IMR-90 (cell line): ENCODE data around the gene PRKACB. TPM values are rescaled to one million over a fixed set of nuclear protein-coding genes. Genes with fewer than 3 reads are reported as not detected.

Experiments used
- ATAC-seq: fragments of 200-7000 bp; cut with Tn5 transposase; 2 replicates; pipeline ENCODE4 v1.9.1; 2020; ENCODE audit warnings: low read depth, mild to moderate bottlenecking, moderate library complexity
- BruUV-seq: library from RNA; stranded (reverse); fragments of 400-500 nt; replicated peaks from 2 replicates; lab custom pipeline; 2021; lab: Mats Ljungman, UMichigan
- CTCF ChIA-PET: fragments of 300-600 bp; formaldehyde crosslinking; extraction: SDS; loops from one replicate; lab custom pipeline; 2021; ENCODE audit warnings: antibody characterized with exemption; lab: Yijun Ruan, JAX
- POLR2A ChIA-PET: fragments of 300-600 bp; sonication (Branson Sonifier 250); formaldehyde crosslinking; loops from one replicate; lab custom pipeline; 2022; ENCODE audit warnings: antibody characterized with exemption; ENCODE audit not compliant: unreplicated experiment; lab: Charles Lee
- DNase-seq: peaks from one replicate; pipeline ENCODE4 v3.0.0; 2013
- H2AFZ ChIP-seq: replicated peaks from 2 replicates; pipeline ENCODE3; 2013; ENCODE audit warnings: low read length, mild to moderate bottlenecking; ENCODE audit not compliant: poor library complexity
- H2AK5ac ChIP-seq: 2 replicates; pipeline ENCODE4 v1.6.1; 2013; ENCODE audit warnings: low read depth, low read length, inconsistent platforms
- H2AK9ac ChIP-seq: replicated peaks from 2 replicates; pipeline ENCODE3; 2013; ENCODE audit warnings: mild to moderate bottlenecking, low read depth, low read length, moderate library complexity; ENCODE audit not compliant: poor library complexity
- H2BK120ac ChIP-seq: 2 replicates; pipeline ENCODE4 v1.6.1; 2013; ENCODE audit warnings: low read depth, low read length, inconsistent platforms
- H2BK15ac ChIP-seq: 3 replicates; pipeline ENCODE4 v1.6.1; 2013; ENCODE audit warnings: low read depth, low read length, inconsistent platforms
- H2BK20ac ChIP-seq: 2 replicates; pipeline ENCODE4 v1.6.1; 2013; ENCODE audit warnings: low read depth, mild to moderate bottlenecking, inconsistent platforms, low read length, moderate library complexity
- H2BK5ac ChIP-seq: 2 replicates; pipeline ENCODE4 v1.6.1; 2013; ENCODE audit warnings: mild to moderate bottlenecking, low read depth, low read length, inconsistent platforms; ENCODE audit not compliant: poor library complexity, severe bottlenecking
- H3K14ac ChIP-seq: replicated peaks from 2 replicates; pipeline ENCODE4 v1.6.1; 2013; ENCODE audit warnings: low read depth, low read length, inconsistent platforms
- H3K18ac ChIP-seq: 2 replicates; pipeline ENCODE4 v1.6.1; 2013; ENCODE audit warnings: low read depth, low read length, control low read depth
- H3K23ac ChIP-seq: 2 replicates; pipeline ENCODE4 v1.6.1; 2013; ENCODE audit warnings: low read depth, low read length, inconsistent platforms
- H3K27ac ChIP-seq: 2 replicates; pipeline ENCODE4 v1.5.1; 2013; ENCODE audit warnings: mild to moderate bottlenecking, control low read depth, low read length; ENCODE audit not compliant: insufficient read depth
- H3K27me3 ChIP-seq: 2 replicates; pipeline ENCODE4 v1.6.1; 2013; ENCODE audit warnings: low read length; ENCODE audit not compliant: control insufficient read depth, insufficient read depth
- H3K36me3 ChIP-seq: 2 replicates; pipeline ENCODE4 v1.6.1; 2013; ENCODE audit warnings: low read length, mixed read lengths; ENCODE audit not compliant: control insufficient read depth, insufficient read depth
- H3K4ac ChIP-seq: 2 replicates; pipeline ENCODE4 v1.6.1; 2013; ENCODE audit warnings: low read depth, low read length, inconsistent platforms
- H3K4me1 ChIP-seq: 2 replicates; pipeline ENCODE4 v1.6.1; 2013; ENCODE audit warnings: low read length, mixed read lengths; ENCODE audit not compliant: control insufficient read depth, insufficient read depth
- H3K4me2 ChIP-seq: 2 replicates; pipeline ENCODE4 v1.6.1; 2013; ENCODE audit warnings: low read depth, mild to moderate bottlenecking, control low read depth, low read length, moderate library complexity
- H3K4me3 ChIP-seq: 2 replicates; pipeline ENCODE4 v1.5.1; 2013; ENCODE audit warnings: low read depth, mild to moderate bottlenecking, control low read depth, low read length, moderate library complexity; ENCODE audit not compliant: insufficient read depth
- H3K56ac ChIP-seq: 2 replicates; pipeline ENCODE4 v1.6.1; 2013; ENCODE audit warnings: low read length, inconsistent platforms; ENCODE audit not compliant: insufficient read depth; ENCODE audit errors: extremely low read depth
- H3K79me1 ChIP-seq, 2 experiments: 2 replicates each; pipeline ENCODE4 v1.6.1; 2013; ENCODE audit warnings: low read length in 2 of 2, inconsistent platforms in 1 of 2, low read depth in 1 of 2
- H3K9ac ChIP-seq: 2 replicates; pipeline ENCODE4 v1.6.1; 2013; ENCODE audit warnings: low read depth, low read length, control low read depth
- H3K9me1 ChIP-seq: 2 replicates; pipeline ENCODE4 v1.6.1; 2013; ENCODE audit warnings: low read length, inconsistent platforms; ENCODE audit not compliant: insufficient read depth
- H3K9me3 ChIP-seq: 2 replicates; pipeline ENCODE4 v1.6.1; 2013; ENCODE audit warnings: low read length; ENCODE audit not compliant: control insufficient read depth, insufficient read depth
- H4K20me1 ChIP-seq: 2 replicates; pipeline ENCODE4 v1.6.1; 2013; ENCODE audit warnings: low read length, inconsistent platforms; ENCODE audit not compliant: insufficient read depth
- H4K5ac ChIP-seq: 2 replicates; pipeline ENCODE4 v1.6.1; 2013; ENCODE audit warnings: mild to moderate bottlenecking, low read depth, low read length, control low read depth
- H4K8ac ChIP-seq, 2 experiments: 2 replicates each; pipeline ENCODE4 v1.6.1; 2013; ENCODE audit warnings: low read depth in 2 of 2, low read length in 2 of 2, control low read depth in 1 of 2, inconsistent platforms in 1 of 2
- H4K91ac ChIP-seq: 2 replicates; pipeline ENCODE4 v1.6.1; 2013; ENCODE audit warnings: low read depth, low read length, inconsistent platforms; ENCODE audit not compliant: insufficient read depth
- CTCF ChIP-seq: conservative IDR thresholded peaks from 2 replicates; pipeline ENCODE4 v1.5.1; 2012; ENCODE audit warnings: mild to moderate bottlenecking, low read depth, low read length, improper control_type of control experiment
- RFX5 ChIP-seq: IDR thresholded peaks from 2 replicates; pipeline ENCODE4 v1.8.0; 2012; ENCODE audit warnings: low read depth, mild to moderate bottlenecking, low read length, moderate library complexity
- WGBS, 2 experiments: methylation state at CpG; one replicate each; pipeline versions ENCODE4 v1.1.5 to v1.1.7; 2013; ENCODE audit warnings: missing lambda C conversion rate in 2 of 2; ENCODE audit not compliant: insufficient read length in 1 of 2; ENCODE audit errors: extremely low coverage in 2 of 2; 5-methylcytosine and 5-hydroxymethylcytosine counted together
- dilution Hi-C: fragments of 300-500 bp; cut with HindIII; formaldehyde crosslinking; loops from one replicate; pipeline ENCODE4 v1.14.3; 2018; ENCODE audit warnings: low sequenced_read_pairs; ENCODE audit not compliant: unreplicated experiment
- in situ Hi-C: fragments of 300-500 bp; cut with MboI; formaldehyde crosslinking; loops from 3 replicates; pipeline ENCODE4 v1.14.3; 2019; ENCODE audit warnings: low sequenced_read_pairs, inconsistent platforms, mixed read lengths
- intact Hi-C: fragments of 100-400 bp; cut with micrococcal nuclease; formaldehyde crosslinking; loops from 2 replicates; pipeline ENCODE4 v1.10.0; 2022
- polyA plus RNA-seq, 3 experiments: library from polyadenylated mRNA; depleted of rRNA; stranded (reverse); fragments of >200 nt; gene quantifications; 2 replicates each; pipeline ENCODE4 v1.2.3, GENCODE V29; 2012; ENCODE audit warnings: low replicate concordance in 1 of 3
- total RNA-seq: library from RNA; depleted of rRNA; stranded (reverse); fragments of >200 nt; gene quantifications from 2 replicates; pipeline ENCODE4 v1.2.3, GENCODE V29; 2012

Gene PRKACB
- total and polyA plus RNA-seq, 2 of the 4 experiments (the other 2 are of a cell fraction) = 8.2 to 8.3 TPM

GRCh38 chr1:84174051-84174556 is 30.0 kb downstream of the PRKACB start:
- no peak overlapping the region for H2AFZ ChIP-seq
- intact Hi-C loops = no loop called here
- H3K27ac ChIP-seq = 0 out of 2 replicates have a peak overlapping the region, but pooled peaks have one; percentile 2

More at GRCh38 chr1:84174051-84174556, 30.0 kb downstream of the PRKACB start:
- H2BK120ac ChIP-seq = peak overlapping the region; percentile 17; the same call in 1 of the 2 replicates
- peak overlapping the region; percentile 34; the same call in 1 of the 2 replicates for H3K4me2 ChIP-seq
- H3K27me3 ChIP-seq = no peaks in the 10 kb centered on the region
- POLR2A ChIA-PET = interaction anchor here (0.5 kb wide), 1 partner anchor 437 kb away, joined by 3 read pairs; no protein-coding TSS in a partner anchor
- no TSS peak for BruUV-seq
- H2BK20ac ChIP-seq = peak overlapping the region; percentile 82; the same call in 1 of the 2 replicates
- H3K56ac ChIP-seq = no peak overlapping the region
- H3K9ac ChIP-seq = no peak overlapping the region
- H3K23ac ChIP-seq = no peak overlapping the region; the same call in 1 of the 2 replicates
- peaks cover 3% of the 10 kb centered on the region; the same call in 1 of the 2 replicates for H3K4me1 ChIP-seq
- peak overlapping the region; percentile 67; the same call in 2 of the 3 replicates for H2BK15ac ChIP-seq
- in situ Hi-C loops = no loop called here
- dilution Hi-C loops = no loop called here
- no peak overlapping the region for H2AK9ac ChIP-seq
- H4K5ac ChIP-seq = no peak overlapping the region
- H3K18ac ChIP-seq = peak overlapping the region; percentile 60; the same call in 1 of the 2 replicates
- CTCF ChIA-PET = no interaction called here
- no peaks in the 10 kb centered on the region for H3K9me3 ChIP-seq
- 0 out of 2 replicates have a peak, but pooled peaks cover 2% of the 10 kb centered on the region for H3K9me1 ChIP-seq
- no peaks in the 10 kb centered on the region for H4K20me1 ChIP-seq
- peak overlapping the region; percentile 51; the same call in 1 of the 2 replicates for H2AK5ac ChIP-seq
- DNase-seq (peak; percentile 65), ATAC-seq (peak; percentile 73)
- TF ChIP-seq RFX5 (no peak), CTCF (no peak)
- peak overlapping the region; percentile 50; the same call in 1 of the 2 replicates for H4K91ac ChIP-seq
- H3K79me1 ChIP-seq = peaks cover 4% of the 10 kb centered on the region in 2 experiments; a peak in 2 of 4 replicates
- peak overlapping the region; percentile 52 for H2BK5ac ChIP-seq
- 92% methylated on average over 3 of the region's 4 CpGs; no CpG with 5 or more reads in 1 of the 2 experiments for WGBS, 2 experiments
- no peak overlapping the region for H3K4me3 ChIP-seq
- H3K4ac ChIP-seq = peak overlapping the region; percentile 26; the same call in 1 of the 2 replicates
- H3K14ac ChIP-seq = peak overlapping the region; percentile 26
- peak overlapping the region in 1 of 2 experiments; percentile 14; a peak in 2 of 4 replicates for H4K8ac ChIP-seq
- H3K36me3 ChIP-seq = no peaks in the 10 kb centered on the region
